NCI-H774 (cell line): ENCODE results near the gene TTC28.

ENCODE experiments used
- DNase-seq: peaks from one replicate; lab custom pipeline; 2025; lab: John Stamatoyannopoulos, UW

The TTC28 gene

GRCh38 chr22:28351476-28351875 lies 328.2 kb downstream of the TTC28 start:
- DNase-seq = no peak

DNA sequence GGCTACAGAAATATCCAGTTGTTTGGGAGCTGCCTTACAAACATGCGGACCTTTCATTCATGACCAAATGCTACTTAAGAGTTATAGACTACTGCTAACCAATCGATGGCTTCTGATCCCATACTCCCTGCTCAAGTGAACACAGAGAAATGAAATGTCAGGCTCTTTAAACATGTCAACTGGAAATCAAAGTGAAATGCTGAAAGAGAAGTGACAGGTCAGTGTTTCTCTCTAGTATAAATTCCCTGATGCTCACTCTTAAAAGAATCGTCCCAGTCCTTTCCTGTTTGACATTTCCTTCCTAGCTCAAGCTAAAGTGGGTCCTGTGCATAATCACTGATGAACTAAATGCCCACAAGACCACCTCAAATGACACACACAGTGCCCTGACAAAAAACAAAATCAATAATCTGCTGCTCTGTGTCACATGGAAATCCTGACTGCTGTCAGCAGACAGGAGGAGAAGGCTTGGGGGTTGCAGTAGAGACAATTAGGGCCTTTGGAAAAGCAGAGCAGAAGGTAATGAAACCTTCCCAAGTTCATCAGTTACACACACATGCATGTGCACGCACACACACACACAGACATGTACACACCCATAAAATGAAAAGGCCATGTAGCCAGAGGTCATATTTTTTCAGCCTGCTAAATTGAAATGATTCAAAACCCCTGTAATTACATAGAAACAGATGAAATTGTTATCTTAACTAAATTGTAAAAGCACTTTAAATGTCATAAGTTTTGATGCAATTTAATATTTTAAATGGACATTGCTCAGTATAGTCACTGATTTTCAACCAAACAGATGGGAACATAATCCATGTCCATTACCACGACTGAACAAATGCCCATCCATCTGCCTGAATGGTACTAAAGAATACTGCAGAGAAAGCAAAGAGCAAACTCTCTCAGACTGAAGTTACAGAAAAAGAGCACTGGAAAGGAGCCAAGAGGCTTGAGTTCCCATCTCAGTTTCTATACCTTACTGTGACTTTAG lies 330.7 kb downstream of the TTC28 start:
- DNase-seq = no peak

- DNase-seq = no peak
Observed at GRCh38 chr22:28346308-28346707, 333.3 kb downstream of the TTC28 start.

DNA sequence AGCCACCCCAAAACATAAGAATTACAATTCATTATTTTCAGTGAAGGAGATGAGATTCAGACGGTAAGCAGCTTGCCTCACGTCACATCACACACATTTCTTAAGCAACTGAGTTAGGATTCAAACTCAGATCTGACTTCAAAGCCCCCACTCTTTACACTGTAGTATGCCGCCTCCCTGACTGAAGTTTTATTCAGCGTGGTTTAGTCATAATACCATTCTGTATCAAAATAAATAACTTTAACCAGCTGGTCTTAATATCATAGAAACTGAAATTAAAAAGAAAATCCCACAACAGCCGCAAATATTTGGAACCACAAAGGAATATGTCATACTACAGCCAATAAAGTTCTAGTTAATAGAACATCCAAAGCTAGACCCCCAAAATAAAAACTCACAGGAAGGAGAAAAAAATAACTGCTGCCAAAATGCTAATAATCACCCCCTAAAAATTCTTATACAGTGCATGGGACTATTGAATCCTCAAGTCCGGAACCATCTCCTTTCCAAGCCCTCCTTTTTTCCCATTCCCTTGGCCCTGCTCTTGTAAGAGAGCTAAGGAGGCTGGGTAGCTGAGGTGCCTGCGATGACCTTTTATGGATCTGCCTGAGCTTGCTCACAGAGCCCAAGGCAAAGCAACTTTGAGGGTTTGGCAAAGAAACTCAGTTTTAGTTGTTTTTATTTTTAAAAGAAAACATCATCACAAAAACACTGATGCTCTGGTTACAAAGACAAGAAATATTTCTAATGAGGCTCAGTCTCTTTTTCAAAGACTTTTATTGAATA lies 334.5 kb downstream of the TTC28 start:
- no peak for DNase-seq

GRCh38 chr22:28341001-28341400 lies 338.6 kb downstream of the TTC28 start:
- no peak for DNase-seq

DNA sequence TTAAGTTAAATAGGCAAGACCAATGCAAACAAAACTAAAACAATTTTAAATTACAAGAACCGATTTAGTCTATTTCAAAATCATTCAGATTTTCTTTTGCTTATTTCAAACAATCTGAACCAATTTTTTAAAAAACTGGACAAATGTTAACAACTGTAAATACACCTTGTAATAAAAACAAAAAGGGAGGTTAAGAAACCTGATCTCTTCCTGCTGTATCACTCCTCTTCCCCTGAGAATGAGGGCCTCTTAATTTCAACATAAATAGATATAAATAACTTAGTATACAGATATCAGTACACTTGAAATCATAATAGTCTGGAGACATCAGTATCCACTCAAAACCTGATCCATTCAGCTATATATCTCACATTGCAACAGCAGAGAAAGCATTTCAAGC lies 346.6 kb downstream of the TTC28 start:
- DNase-seq = no peak

- no peak for DNase-seq
Observed at GRCh38 chr22:28332410-28332809, 347.2 kb downstream of the TTC28 start.

GRCh38 chr22:28331695-28332094 lies 347.9 kb downstream of the TTC28 start:
- DNase-seq = no peak

GRCh38 chr22:28329186-28330073 lies 350.2 kb downstream of the TTC28 start:
- no peak for DNase-seq

DNA sequence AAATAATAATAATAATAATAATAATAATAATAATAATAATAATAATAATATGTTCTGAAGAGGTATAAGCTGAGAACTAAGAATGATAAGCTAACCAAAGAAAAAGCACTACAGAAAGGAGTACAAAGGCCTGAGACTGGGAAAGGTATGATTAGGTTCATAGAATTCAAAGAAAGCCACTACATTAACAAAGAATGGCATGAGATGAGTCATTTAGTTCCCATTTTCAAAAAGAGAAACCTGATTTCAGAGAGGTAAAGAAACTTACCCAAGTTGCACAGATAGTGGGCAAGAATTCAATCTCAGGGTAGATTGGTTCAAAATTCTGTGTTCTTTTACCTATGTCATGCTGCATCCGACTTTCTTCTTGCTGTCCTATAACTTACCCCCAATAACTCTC lies 350.9 kb downstream of the TTC28 start:
- no peak for DNase-seq

DNA sequence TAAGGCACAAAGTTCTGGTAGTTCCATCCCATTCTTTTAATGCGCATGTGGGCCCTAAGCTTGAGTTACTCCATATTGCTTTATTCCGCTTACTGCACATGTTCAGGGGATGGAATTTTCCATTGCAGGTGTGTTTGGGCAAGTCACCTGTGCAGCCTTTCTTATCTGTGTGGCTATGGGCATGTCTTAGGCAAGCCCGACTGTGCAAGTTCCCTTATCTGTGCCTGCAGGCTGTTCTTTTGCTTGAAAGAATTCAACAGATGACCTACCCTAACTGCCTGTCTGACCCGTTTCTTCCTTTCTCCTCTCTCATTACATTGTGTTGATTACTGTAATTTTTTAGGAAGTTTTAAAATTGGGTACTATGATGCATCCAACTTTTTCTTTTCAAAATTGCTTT lies 363.6 kb downstream of the TTC28 start:
- DNase-seq = no peak

DNA sequence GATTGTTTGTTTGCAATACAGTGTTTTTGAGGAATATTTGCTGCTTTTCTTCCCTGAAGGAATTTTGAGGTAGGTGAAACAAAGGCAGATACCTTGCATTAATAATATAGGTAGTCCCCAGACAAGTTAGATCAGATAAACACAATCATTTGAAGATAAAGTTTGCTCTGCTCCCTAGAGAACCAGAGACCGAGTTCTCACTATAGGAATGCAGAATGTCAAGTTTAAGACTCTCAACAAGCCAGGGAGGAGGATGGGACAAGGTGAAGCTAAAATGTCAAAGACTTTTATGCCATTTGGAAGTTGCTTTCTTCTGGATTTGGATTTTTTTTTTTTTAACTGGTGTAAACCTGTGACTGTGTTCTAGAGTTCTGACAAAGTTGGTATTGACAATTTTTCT lies 364.7 kb downstream of the TTC28 start:
- DNase-seq = no peak

DNA sequence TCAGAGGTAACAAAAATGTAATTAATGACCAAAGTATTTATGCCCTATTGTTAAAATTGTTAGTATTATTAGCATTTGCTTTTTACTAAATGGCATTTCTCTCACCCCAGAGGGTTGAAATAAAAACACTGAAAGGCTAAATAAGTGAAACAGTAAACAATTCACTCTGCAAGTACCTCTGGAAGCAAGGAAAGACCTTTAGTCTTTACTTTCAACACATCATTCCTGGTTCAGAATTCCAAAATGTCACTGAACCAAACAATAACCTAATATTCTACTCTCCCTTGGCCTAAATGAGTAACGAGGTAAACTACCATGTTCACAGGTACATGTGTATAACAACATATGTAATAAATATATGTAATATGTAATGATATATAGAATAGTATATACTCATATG lies 369.3 kb downstream of the TTC28 start:
- no peak for DNase-seq

GRCh38 chr22:28299753-28300152 lies 379.9 kb downstream of the TTC28 start:
- no peak for DNase-seq

GRCh38 chr22:28299309-28299708 lies 380.3 kb downstream of the TTC28 start:
- DNase-seq = no peak

DNA sequence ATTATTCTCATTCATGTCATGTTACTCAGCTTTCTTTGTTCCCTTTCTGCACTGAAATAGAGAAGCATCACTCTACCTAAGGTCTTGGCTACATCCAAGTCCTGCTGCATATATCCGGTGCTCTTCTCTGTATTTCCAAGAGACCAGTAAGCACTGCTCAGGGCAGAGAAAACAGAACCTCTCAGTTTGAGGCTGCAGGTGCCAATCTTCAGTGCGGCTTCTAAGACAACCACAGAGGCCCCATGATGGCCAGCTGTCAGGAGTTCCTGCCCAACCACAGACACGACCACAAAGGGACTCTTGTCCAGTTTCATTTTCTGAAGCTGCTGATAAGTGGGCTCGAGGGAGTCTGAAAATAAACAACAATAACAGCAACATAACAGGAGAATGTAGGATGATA lies 382.1 kb downstream of the TTC28 start:
- DNase-seq = no peak

GRCh38 chr22:28296452-28296851 lies 383.2 kb downstream of the TTC28 start:
- DNase-seq = no peak

DNA sequence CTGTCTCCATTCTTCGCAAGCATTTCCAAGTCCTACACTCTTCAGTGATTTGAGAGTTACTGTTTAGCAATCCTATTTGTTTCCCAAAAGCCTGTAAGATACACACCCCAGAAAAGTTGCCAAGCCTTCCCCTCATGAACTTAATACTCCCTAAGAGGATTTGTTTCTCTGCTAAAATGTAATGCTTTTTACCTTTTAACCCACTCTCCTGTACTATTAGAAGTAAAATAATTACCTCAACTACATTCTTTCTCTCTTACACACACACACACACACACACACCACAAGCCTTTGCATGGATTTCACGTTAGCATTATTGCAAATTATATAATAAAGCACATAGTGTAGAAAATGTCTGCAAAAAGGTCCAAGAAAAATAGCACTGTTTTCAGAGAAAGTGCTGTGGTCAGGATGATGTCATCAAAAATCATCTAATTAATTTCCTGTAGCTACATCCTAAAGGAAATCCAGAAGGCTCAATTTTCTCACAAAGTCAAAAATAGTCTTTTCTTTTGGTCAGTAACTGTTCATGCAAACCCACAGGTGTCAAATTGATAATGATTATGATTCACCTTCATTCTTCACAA lies 396.5 kb downstream of the TTC28 start:
- no peak for DNase-seq

DNA sequence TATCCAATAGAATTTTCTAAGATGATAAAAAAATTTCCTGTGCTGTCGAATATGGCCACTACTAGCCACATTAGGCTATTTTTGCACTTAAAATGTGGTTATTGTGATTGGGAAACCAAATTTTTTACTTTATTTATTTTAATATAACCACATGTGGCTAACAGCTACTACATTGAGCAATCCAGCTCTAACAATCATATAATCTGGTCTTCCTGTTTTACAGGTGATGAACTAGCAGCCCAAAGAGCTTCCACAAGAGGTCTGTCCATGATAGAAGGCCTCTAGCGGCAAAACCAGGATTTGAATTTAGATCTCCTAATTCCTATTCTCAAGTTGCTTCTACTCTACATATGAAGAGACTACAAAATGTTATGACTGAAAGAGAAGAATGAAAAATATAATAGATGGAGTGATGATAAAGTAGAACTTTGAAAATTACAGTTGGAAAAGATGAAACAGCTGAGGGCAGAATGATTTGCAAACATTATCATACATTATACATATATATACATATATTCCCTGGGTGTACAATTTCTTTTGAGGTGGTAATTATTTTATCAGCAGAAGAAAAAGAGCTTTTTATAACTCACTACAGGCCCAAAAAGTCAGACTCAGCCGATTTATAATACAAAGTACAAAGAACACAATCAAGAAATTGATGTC lies 397.1 kb downstream of the TTC28 start:
- no peak for DNase-seq

DNA sequence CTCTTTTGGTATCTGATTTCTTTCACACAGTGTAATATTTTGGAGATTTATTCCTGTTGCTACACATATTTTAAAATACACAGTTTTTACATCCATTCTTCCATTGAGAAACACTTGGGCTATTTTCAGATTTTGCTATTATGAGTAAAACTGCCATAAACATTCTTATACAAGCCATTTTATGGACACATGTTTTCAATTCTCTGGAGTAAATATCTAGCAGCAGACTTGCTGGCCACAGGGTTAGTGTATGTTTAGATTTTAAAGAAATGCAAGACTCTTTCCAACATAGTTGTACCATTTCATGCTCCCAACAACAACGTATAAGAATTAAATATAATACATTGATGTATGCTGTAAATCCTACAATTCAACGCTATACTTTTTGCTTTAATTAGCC lies 399.8 kb downstream of the TTC28 start:
- no peak for DNase-seq

- DNase-seq = no peak
Observed at GRCh38 chr22:28269277-28269676, 410.4 kb downstream of the TTC28 start.
